T-helper 1 cell (primary cell): ENCODE results near the gene ZNF831.

Experiments
- DNase-seq, 5 donors: peaks; one replicate each; pipeline ENCODE4 v3.0.0-alpha.2; 2012 to 2020
- total RNA-seq, 4 donors: gene quantifications; one replicate each; lab custom pipeline; 2026; lab: John Stamatoyannopoulos, UW

The ZNF831 gene
- total RNA-seq, result 178 to 280 (median 249) reads per million in 4 donors

- DNase-seq, result peak in 1 of 5 donors; percentile 81
These were observed at the start of gene ZNF831 for GRCh38 chr20:59163631-59164530. Gene ZNF831, plus strand, starts transcription at chr20:59163821. Its CDS starts 27,199 bp downstream, at chr20:59191020.

- no peak for DNase-seq
These were observed 46.1 kb upstream of the ZNF831 start for GRCh38 chr20:59117526-59117925.

- DNase-seq, result no peak
These were observed 44.8 kb upstream of the ZNF831 start for GRCh38 chr20:59118855-59119254.

GRCh38 chr20:59120491-59120890 is 43.1 kb upstream of the ZNF831 start:
- DNase-seq, result peak in 1 of 5 donors; percentile 58

GRCh38 chr20:59120919-59121318 is 42.7 kb upstream of the ZNF831 start:
- DNase-seq, result no peak

GRCh38 chr20:59121714-59122565 is 41.7 kb upstream of the ZNF831 start:
- DNase-seq, result peak in 1 of 5 donors; percentile 23

GRCh38 chr20:59122566-59122919 is 41.1 kb upstream of the ZNF831 start:
- peak in 1 of 5 donors; percentile 32 for DNase-seq

- DNase-seq, result peak in 3 of 5 donors; percentile 29 to 52 (median 38)
These were observed 40.5 kb upstream of the ZNF831 start for GRCh38 chr20:59123011-59123677.

GRCh38 chr20:59123678-59124255 is 39.9 kb upstream of the ZNF831 start:
- DNase-seq, result no peak

- DNase-seq, result no peak
These were observed 39.2 kb upstream of the ZNF831 start for GRCh38 chr20:59124296-59125029.

GRCh38 chr20:59125332-59125731 is 38.3 kb upstream of the ZNF831 start:
- DNase-seq, result no peak

GRCh38 chr20:59125836-59126235 is 37.8 kb upstream of the ZNF831 start:
- DNase-seq, result no peak

GRCh38 chr20:59127839-59128238 is 35.8 kb upstream of the ZNF831 start:
- no peak for DNase-seq

GRCh38 chr20:59131551-59132285 is 31.9 kb upstream of the ZNF831 start:
- DNase-seq, result no peak

- DNase-seq, result no peak
These were observed 29.4 kb upstream of the ZNF831 start for GRCh38 chr20:59134182-59134581.

GRCh38 chr20:59135093-59135492 is 28.5 kb upstream of the ZNF831 start:
- no peak for DNase-seq

- no peak for DNase-seq
These were observed 27.6 kb upstream of the ZNF831 start for GRCh38 chr20:59136027-59136426.

- no peak for DNase-seq
These were observed 26.1 kb upstream of the ZNF831 start for GRCh38 chr20:59137532-59137931.

- no peak for DNase-seq
These were observed 25.4 kb upstream of the ZNF831 start for GRCh38 chr20:59138114-59138748.

GRCh38 chr20:59139998-59140397 is 23.6 kb upstream of the ZNF831 start:
- DNase-seq, result no peak
